GM21381 (cell line): ENCODE results near the gene CLBA1.
"Not testable (repeated sequence)": the region's sequence is repeated elsewhere in the genome, so short reads cannot be mapped to it uniquely, and the experiment has no call there.

ENCODE experiments used
- ATAC-seq: cut with Tn5 transposase; IDR thresholded peaks from one replicate; pipeline ENCODE4 v1.9.1; 2021; ENCODE audit warnings: mild to moderate bottlenecking, moderate library complexity; ENCODE audit not compliant: unreplicated experiment

Gene CLBA1

DNA sequence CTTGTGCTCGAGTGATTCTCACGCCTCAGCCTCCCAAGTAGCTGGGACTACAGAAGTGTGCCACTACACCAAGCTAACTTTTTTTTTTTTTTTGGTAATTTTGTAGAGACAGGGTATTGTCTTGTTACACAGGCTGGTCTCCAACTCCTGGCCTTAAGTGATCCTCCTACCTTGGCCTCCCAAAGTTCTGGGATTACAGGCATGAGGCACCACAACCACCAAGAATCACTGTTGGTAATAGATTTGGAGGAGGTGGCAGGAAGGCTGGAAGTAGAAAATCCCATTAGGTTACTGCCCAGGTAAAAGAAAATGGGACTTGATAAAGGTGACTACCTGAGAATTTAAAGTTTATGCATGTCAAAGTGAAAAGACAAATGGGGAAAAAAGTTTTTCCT is 36.7 kb downstream of the CLBA1 start:
- ATAC-seq: no peak

DNA sequence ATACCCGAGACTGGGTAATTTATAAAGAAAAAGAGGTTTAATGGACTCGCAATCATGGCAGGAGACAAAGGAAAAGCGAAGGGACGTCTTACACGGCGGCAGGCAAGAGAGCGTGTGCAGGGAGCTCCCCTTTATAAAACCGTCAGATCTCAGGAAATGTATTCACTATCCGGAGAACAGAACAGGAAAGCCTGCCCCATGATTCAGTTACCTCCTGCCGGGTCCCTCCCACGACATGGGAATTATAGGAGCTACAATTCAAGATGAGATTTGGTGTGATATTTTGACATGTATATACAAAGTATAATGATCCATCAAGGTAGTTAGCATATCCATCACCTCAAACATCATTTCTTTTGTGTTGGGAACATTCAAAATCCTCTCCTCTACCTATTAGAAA is 37.6 kb downstream of the CLBA1 start:
- ATAC-seq: no peak

GRCh38 chr14:105023791-105024480 is 38.3 kb downstream of the CLBA1 start:
- ATAC-seq: no peak

- no peak for ATAC-seq
These were observed 39.8 kb downstream of the CLBA1 start for GRCh38 chr14:105025429-105025828.

- ATAC-seq: no peak
These were observed 40.6 kb downstream of the CLBA1 start for GRCh38 chr14:105026033-105026785.

- ATAC-seq: no peak
These were observed 41.4 kb downstream of the CLBA1 start for GRCh38 chr14:105026802-105027563.

DNA sequence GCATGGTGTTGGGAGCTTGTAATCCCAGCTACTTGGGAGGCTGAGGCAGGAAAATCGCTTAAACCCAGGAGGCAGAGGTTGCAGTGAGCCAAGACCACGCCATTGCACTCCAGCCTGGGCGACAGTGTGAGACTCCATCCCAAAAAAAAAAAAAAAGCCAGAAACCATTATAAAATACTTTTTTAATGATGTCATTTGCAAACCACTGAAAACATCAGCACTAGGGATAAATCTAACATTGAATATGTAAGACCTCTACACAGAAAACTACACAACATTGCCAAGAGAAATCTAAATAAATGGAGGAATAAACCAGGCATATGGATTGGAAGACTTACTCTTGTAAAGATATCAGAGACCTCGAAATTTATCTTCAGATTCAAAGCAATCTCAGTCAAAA is 42.1 kb downstream of the CLBA1 start:
- ATAC-seq: not testable (repeated sequence)

DNA sequence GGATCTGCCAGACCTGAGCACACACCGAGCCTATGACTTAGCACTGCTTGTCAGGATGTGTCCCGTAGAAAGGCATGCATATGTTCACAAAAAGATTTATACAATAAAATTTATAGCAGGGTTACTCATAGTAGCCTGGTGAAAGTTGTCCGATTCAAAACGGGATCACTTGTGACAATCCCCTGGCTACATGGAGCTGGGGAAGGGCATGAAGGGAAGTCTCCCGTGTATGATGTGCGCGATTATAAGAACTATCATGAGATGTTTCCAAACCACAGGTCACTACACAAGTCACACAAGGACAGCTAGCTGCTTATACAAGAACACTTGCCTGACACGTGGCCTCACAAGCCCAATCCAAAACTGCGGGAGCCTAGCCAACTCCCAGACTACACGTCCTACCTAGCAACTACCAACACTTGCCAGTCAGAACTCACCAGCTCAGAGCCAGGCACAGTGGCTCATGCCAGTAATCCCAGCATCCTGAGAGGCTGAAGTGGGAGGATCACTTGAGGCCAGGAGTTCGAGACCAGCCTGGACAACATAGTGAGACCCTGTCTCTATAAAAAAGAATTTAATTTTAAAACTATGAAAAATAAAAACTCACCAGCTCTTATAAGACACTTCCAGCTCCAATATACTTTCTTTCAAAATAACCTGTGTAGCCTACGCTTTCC is 42.8 kb downstream of the CLBA1 start:
- no peak for ATAC-seq

DNA sequence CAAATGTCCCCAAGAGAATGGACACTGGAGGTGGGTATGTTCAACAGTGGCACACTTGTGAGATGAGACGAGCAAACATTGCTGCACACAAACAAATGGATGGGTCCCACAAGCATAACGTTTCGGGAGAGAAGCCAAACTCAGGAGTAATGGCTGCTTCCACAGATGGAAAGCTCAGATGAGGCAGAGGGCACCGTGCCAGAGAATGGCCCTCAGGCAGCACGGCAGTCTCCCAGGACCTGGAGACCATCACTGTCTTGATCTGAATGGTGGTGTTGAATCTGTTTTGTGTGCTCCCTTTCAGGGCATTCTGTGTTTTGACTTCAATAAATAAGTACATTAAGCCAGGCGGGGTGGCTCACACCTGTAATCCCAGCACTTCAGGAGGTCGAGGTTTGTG is 43.8 kb downstream of the CLBA1 start:
- ATAC-seq: no peak

- ATAC-seq: no peak
These were observed 44.6 kb downstream of the CLBA1 start for GRCh38 chr14:105030194-105030593.

DNA sequence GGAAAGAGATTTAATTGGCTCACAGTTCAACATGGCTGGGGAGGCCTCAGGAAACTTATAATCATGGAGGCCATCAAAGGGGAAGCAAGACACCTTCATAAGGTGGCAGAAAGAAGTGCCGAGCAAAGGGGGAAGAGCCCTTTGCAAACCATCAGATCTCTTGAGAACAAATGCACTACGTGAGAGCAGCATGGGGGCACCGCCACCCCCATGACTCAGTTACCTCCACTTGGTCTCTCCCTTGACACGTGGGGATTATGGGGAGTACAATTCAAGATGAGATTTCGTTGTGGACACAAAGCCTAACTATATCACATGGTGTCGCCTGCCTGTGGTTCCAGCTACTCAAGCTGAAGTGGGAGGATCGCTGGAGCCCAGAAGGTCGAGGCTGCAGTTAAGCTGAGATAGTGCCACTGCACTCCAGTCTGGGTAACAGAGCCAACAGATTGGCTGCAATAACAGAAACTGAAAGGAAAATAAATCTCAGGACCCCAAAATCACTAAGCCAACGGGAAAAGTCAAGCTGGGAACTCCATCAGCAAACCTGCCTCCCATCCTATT is 45.3 kb downstream of the CLBA1 start:
- no peak for ATAC-seq

- ATAC-seq: not testable (repeated sequence)
These were observed 46.9 kb downstream of the CLBA1 start for GRCh38 chr14:105032451-105032901.

DNA sequence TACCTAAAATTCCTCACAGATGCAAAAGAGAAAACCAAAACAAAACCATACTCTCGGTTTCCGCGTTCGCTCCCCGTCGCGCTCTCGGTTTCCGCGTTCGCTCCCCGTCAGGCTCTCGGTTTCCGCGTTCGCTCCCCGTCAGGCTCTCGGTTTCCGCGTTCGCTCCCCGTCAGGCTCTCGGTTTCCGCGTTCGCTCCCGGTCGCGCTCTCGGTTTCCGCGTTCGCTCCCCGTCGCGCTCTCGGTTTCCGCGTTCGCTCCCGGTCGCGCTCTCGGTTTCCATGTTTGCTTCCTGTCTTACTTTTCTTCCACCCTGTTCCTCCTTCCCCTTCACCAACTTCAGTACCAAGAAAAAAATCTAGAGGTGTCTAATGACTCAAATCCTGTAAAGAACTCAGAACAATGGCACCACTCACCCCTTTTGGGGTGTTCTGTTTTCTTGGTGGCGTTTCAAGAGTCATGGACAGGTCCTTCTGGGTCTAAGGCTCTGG is 47.9 kb downstream of the CLBA1 start:
- not testable (repeated sequence) for ATAC-seq

DNA sequence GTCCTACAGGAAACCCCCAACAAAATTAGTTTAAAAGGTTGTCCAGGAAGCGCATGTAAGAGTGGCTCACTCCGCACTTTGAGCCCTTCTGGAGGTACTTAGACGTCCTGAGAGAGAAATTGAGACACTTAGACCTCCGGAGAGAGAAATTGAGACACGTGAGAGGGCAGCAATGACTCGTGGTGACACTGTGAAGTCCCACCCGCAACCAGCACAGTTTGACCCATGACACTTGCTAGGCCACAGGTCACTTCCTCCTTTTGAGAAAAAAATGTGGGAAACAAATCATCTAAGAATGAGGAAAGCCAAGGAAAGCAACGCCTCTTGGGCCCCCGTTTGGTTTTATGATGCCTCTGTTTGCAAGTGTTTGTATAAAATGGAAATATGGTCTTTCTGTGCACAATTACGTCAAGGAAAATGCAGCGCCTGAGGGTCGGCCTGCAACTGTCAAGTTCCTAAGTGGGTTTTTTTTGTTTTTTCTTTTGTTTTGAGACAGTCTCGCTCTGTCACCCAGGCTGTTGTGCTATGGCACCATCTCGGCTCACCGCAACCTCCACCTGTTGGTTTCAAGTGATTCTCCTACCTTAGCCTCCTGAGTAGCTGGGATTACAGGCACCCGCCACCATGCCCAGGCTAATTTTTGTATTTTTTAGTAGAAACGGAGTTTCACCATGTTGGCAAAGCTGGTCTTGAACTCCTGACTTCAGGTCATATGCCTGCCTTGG is 48.9 kb downstream of the CLBA1 start:
- no peak for ATAC-seq

GRCh38 chr14:105035616-105036015 is 50.0 kb downstream of the CLBA1 start:
- not testable (repeated sequence) for ATAC-seq

GRCh38 chr14:105039458-105040205 is 54.0 kb downstream of the CLBA1 start:
- ATAC-seq: no peak

DNA sequence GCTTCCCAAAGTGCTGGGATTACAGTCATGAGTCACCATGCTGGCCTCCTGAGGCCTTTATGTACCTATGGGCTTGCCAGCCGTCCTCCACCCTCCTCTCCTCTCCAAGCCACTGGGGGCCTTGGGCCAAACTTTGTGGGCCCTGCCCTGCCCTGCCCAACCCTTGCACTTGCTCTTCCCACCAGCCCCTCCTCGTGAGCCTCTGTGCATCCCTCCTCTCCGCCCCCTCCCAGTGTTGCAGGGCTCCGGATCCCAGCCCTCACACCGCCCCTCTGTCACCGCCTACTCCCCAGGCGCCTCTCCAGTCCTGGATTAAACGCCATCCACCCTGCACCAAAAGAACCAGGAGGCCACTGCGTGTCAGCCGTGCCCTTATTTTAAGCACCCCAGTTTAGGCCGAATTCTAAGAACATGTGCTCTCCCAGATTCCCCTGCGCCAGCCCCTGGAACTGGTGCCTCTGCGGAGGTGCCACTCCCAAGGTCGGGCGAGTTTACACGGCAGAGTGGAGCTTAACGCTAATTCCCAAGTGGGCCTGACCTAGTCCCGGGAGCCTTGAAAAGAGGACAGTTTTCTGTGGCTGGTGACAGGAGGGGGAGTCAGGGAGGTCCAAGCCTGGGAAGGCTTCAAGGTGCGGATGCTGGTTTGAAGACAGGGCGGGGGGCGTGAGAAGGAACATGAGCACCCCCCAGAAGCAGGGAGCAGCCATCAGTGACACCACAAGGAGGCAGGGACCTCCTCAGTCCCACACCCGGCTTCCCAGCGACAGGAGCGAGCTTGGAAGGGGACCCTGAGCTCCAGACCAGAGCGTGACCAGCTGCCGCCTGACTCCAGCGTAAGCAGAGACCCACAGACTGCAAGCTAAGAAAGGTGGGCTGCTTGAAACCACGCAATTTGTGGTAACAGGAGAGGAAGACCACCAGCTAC is 56.5 kb downstream of the CLBA1 start:
- no peak for ATAC-seq

DNA sequence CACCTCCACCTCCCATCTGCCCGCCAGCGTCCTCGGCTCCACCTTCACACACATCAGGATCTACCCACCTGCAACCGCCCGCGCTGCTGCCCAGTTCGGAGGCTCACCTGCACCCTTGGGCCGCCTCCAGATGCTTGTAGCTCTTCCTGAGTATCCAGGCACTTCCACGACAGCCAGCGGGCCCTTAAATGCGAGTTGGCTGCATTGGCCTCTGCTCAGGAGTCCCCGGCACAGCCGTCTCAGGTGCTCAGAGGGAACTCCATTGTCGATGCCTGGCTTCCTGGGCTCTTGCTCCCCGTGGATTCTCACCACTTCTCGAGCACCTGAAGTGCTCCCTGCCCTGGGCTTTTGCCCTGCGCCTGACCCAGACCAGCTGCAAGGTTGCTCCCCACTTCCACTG is 57.2 kb downstream of the CLBA1 start:
- no peak for ATAC-seq
